NB4 (cell line): ENCODE measurements around the gene ROBO4.

Experiments
- DNase-seq: peaks from one replicate; pipeline ENCODE4 v3.0.0; 2010; ENCODE audit warnings: low read depth
- H3K4me3 ChIP-seq: one replicate; pipeline ENCODE4 v1.5.1; 2011; ENCODE audit warnings: mild to moderate bottlenecking, low read depth, low read length, moderate library complexity
- MYC ChIP-seq: IDR thresholded peaks from 2 replicates; pipeline ENCODE4 v1.6.1; 2011; ENCODE audit warnings: low read depth, low read length
- POLR2A ChIP-seq: IDR thresholded peaks from 2 replicates; pipeline ENCODE4 v1.6.1; 2011; ENCODE audit warnings: mild to moderate bottlenecking; ENCODE audit not compliant: insufficient read length; ENCODE audit errors: extremely low read depth
- TF ChIP-seq, protein P1 (sequence below): IDR thresholded peaks from 2 replicates; pipeline ENCODE4 v1.6.1; 2011; ENCODE audit warnings: low read depth, low read length
- TF ChIP-seq, protein P2 (sequence below): IDR thresholded peaks from one replicate; pipeline ENCODE4 v1.5.1; 2012; ENCODE audit warnings: low read depth, low read length

Gene ROBO4

DNA sequence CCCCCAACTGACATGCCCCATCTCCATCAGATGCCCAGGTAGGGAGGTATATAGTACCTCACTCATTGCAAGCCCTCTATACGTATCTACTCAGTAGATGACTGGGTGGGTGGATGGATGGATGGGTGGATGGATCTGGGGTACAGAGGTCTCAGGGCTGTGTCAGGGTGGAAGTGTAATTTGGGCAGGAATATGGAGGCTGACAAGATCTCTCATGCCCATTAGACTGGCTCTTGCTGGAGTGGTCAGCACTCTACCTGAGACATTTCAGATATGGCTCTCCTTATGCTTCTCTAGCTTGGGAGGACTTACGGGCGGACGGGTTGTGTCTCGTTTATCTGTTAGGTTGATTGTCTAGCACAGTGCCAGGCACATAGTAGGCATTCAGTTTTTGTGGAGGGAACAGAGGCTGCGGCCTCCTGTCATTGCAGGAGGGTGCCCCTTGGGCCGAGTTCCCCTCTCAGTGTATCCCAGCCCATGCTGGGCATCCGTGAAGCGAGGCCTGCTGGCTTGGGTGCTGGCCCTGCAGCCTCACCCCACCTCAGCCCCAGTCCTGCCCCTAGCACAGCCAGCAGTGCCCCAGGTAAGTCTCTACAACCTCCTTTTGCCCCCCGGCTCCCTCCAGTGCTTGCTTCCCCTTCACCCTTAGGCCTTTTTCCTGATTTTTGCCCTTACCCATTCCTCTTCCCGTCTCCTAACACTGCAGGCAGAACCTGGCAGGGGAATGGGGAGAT lies 18.7 kb downstream of the ROBO4 start:
- DNase-seq = no peak
- H3K4me3 ChIP-seq = no peak overlapping the region
- TF ChIP-seq MYC (no peak), POLR2A (no peak)
- TF ChIP-seq, protein P1, sequence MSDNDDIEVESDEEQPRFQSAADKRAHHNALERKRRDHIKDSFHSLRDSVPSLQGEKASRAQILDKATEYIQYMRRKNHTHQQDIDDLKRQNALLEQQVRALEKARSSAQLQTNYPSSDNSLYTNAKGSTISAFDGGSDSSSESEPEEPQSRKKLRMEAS = no peak
- TF ChIP-seq, protein P2, sequence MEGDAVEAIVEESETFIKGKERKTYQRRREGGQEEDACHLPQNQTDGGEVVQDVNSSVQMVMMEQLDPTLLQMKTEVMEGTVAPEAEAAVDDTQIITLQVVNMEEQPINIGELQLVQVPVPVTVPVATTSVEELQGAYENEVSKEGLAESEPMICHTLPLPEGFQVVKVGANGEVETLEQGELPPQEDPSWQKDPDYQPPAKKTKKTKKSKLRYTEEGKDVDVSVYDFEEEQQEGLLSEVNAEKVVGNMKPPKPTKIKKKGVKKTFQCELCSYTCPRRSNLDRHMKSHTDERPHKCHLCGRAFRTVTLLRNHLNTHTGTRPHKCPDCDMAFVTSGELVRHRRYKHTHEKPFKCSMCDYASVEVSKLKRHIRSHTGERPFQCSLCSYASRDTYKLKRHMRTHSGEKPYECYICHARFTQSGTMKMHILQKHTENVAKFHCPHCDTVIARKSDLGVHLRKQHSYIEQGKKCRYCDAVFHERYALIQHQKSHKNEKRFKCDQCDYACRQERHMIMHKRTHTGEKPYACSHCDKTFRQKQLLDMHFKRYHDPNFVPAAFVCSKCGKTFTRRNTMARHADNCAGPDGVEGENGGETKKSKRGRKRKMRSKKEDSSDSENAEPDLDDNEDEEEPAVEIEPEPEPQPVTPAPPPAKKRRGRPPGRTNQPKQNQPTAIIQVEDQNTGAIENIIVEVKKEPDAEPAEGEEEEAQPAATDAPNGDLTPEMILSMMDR = no peak

- no peak for DNase-seq
- H3K4me3 ChIP-seq = no peak overlapping the region
- TF ChIP-seq POLR2A = no peak
- TF ChIP-seq, protein P1 = no peak
- TF ChIP-seq, protein P2 = no peak
- no peak for TF ChIP-seq MYC
These were observed 19.5 kb downstream of the ROBO4 start for GRCh38 chr11:124877910-124878758.

GRCh38 chr11:124877631-124877909 lies 20.1 kb downstream of the ROBO4 start:
- no peak for DNase-seq
- TF ChIP-seq, protein P2 = no peak
- TF ChIP-seq, protein P1 = no peak
- no peak for TF ChIP-seq POLR2A
- no peak for TF ChIP-seq MYC
- H3K4me3 ChIP-seq = no peak overlapping the region

DNA sequence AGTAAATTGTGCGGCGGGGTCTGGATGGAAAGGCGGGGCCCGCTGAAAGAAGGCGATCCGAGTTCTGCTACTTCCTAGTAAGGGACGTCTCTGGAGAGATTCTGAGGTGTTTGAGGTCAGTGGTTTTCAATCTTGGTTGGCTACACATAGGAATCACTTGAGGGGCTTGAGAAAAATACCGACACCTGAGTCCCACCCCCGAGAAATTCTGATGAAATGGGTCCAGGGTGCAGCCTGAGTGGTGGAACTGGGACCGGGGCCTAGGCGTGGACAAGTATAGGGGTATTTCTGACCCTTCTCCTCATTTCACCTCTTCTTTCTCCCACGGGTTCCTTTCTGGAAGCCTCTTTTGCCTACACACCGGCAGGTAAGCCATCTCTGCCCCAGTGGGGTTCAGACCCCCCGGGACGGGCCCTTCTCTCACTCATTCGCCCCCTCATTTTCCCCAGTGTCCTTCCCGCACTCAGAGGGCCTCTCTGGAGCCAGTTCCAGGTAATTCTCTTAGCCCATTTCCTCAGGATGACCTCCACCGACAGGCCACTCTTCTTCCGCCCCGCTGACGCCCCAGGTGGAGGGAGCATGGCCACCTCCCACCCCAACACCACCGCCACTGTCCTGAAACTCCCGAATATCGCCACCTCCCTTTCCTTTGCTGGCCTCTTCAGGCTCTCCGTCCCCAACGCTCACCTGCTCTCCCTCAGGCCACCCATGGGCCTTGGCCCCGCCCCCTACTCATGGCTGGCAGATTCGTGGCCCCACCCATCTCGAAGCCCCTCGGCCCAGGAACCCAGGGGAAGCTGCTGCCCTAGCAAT lies 20.6 kb downstream of the ROBO4 start:
- no peak for DNase-seq
- no peak overlapping the region for H3K4me3 ChIP-seq
- TF ChIP-seq POLR2A (no peak), MYC (no peak)
- TF ChIP-seq, protein P2 = no peak
- TF ChIP-seq, protein P1 = no peak

GRCh38 chr11:124875943-124876817 lies 21.5 kb downstream of the ROBO4 start:
- peak; percentile 72 for DNase-seq
- peak overlapping the region; percentile 21 for H3K4me3 ChIP-seq
- TF ChIP-seq MYC = no peak
- TF ChIP-seq POLR2A = no peak
- TF ChIP-seq, protein P2 = peak; percentile 69
- TF ChIP-seq, protein P1 = no peak
